Measurements from ENCODE around the gene ARID1B. TPM values are rescaled to one million over a fixed set of nuclear protein-coding genes. Genes with fewer than 3 reads are reported as not detected.
A peak's percentile ranks its signal among the peaks of the same experiment; 100 is the strongest.

ARID1B gene
- total and polyA plus RNA-seq, 10 of the 15 experiments (the other 5 are each of a cell fraction or from before 2014, with no cell fraction given), result 24.7 to 133 (median 54.6) TPM

GRCh38 chr6:157056275-157056674 lies 279.1 kb downstream of the ARID1B start:
- intact Hi-C loops (cut with micrococcal nuclease; ENCODE audit: unreplicated experiment), result loop anchor here (1.0 kb wide), 1 partner anchor 9 kb away; no protein-coding TSS in a partner anchor
- Histone ChIP-seq H3K27me3 (replicated peaks in 1 of 2; ENCODE audit: control insufficient read depth in 2 of 2, insufficient read depth in 2 of 2, low read length in 1 of 2) (no peaks in the 10 kb centered on the region), H3K9ac (ENCODE audit: control insufficient read depth, insufficient read depth, low read length) (no peak overlapping the region), H3K27ac (ENCODE audit: control insufficient read depth, insufficient read depth) (no peak overlapping the region), H3K36me3 (ENCODE audit: control insufficient read depth in 2 of 2, insufficient read depth in 2 of 2, low read length in 1 of 2) (no peaks in the 10 kb centered on the region; a peak in 1 of 4 replicates), H3K9me3 (replicated peaks; ENCODE audit: control insufficient read depth, insufficient read depth, low read length) (no peaks in the 10 kb centered on the region; the same call in 2 of the 3 replicates), H3K4me2 (ENCODE audit: control insufficient read depth, insufficient read depth) (no peak overlapping the region), H3K4me3 (no peak overlapping the region), H3K4me1 (ENCODE audit: control insufficient read depth, insufficient read depth, low read length) (peaks cover 15% of the 10 kb centered on the region), H4K20me1 (ENCODE audit: control insufficient read depth, insufficient read depth) (peaks cover 4% of the 10 kb centered on the region), H2AFZ (ENCODE audit: control insufficient read depth, low read depth, low read length) (no peak overlapping the region), H3K79me2 (ENCODE audit: control insufficient read depth, insufficient read depth, low read length) (peaks cover 7% of the 10 kb centered on the region)
- POLR2A ChIA-PET, result interaction anchor here (0.6 kb wide), 1 partner anchor 124 kb away, joined by 3 read pairs; no protein-coding TSS in a partner anchor
- ATAC-seq (peak; percentile 81), DNase-seq (ENCODE audit: low read depth, low spot score) (no peak), FAIRE-seq (peak; percentile 13)
- in situ Hi-C loops (cut with MboI), result no loop called here
- CTCF ChIA-PET, result interaction anchor here (1.0 to 1.2 kb wide), 2 partner anchors 9 to 10 kb away, joined by 4 to 5 read pairs; no protein-coding TSS in a partner anchor
- WGBS (ENCODE audit: insufficient coverage, insufficient replicate concordance, low lambda C conversion rate, missing lambda C conversion rate), result 0% methylated on average over 1 of the region's 1 CpG
- RAD21 ChIA-PET (ENCODE audit: unreplicated experiment), result interaction anchor here (0.7 to 1.1 kb wide), 3 partner anchors 10 to 491 kb away, joined by 3 to 4 read pairs (median 3); no protein-coding TSS in a partner anchor
- SMC1A ChIA-PET (ENCODE audit: uncharacterized antibody, unreplicated experiment), result interaction anchor here (0.6 to 1.6 kb wide), 4 partner anchors 10 to 79 kb away, joined by 3 to 6 read pairs (median 5); no protein-coding TSS in a partner anchor
- BruUV-seq (replicated peaks), result no TSS peak
- TF ChIP-seq YY1 (IDR thresholded peaks at IDR 0.05; ENCODE audit: low read depth, low read length) (no peak), POU2F2 (IDR thresholded peaks at IDR 0.05; ENCODE audit: borderline replicate concordance, low read depth, low read length) (no peak), FOXK2 (IDR thresholded peaks at IDR 0.05) (no peak), POLR2AphosphoS5 (IDR thresholded peaks at IDR 0.05; ENCODE audit: low read length) (no peak), SP1 (IDR thresholded peaks at IDR 0.05; ENCODE audit: low read depth, low read length) (no peak), PAX5 (IDR thresholded peaks at IDR 0.05; ENCODE audit: borderline replicate concordance, low read depth, low read length) (no peak), YBX1 (IDR thresholded peaks at IDR 0.05) (no peak), RUNX3 (IDR thresholded peaks at IDR 0.05; ENCODE audit: low read length) (peak; percentile 30; the same call in 1 of the 2 replicates), ATF3 (IDR thresholded peaks at IDR 0.05; ENCODE audit: borderline replicate concordance, extremely low read depth, low read depth, low read length) (no peak), JUNB (IDR thresholded peaks at IDR 0.05) (peak; percentile 6; the same call in 1 of the 2 replicates), SUPT20H (IDR thresholded peaks at IDR 0.05; ENCODE audit: borderline replicate concordance, control insufficient read depth, low read depth, low read length) (no peak), CEBPZ (IDR thresholded peaks at IDR 0.05; ENCODE audit: low read depth, low read length) (no peak), CREB1 (IDR thresholded peaks at IDR 0.05; ENCODE audit: low read depth) (peak; percentile 76), ETV6 (conservative IDR thresholded peaks at IDR 0.05 in 1 of 2, IDR thresholded peaks at IDR 0.05 in 1 of 2; ENCODE audit: borderline replicate concordance in 1 of 2, low read depth in 1 of 2) (peak in 1 of 2 experiments; percentile 21; a peak in 1 of 4 replicates), CHD2 (IDR thresholded peaks at IDR 0.05; ENCODE audit: borderline replicate concordance, low read depth, low read length) (no peak), CTCF (IDR thresholded peaks at IDR 0.05 in 2 of 3, conservative IDR thresholded peaks at IDR 0.05 in 1 of 3; ENCODE audit: control insufficient read depth in 2 of 3, extremely low read depth in 1 of 3, insufficient read depth in 1 of 3, low read depth in 3 of 3, low read length in 3 of 3) (no peak)

Measured in GM12878 (cell line).